D341Med (cell line): ENCODE results near the gene KCNH6.
A peak's percentile ranks its signal among the peaks of the same experiment; 100 is the strongest.

Experiments
- DNase-seq: peaks from one replicate; pipeline ENCODE4 v3.0.0; 2012; ENCODE audit warnings: low spot score

The KCNH6 gene

DNA sequence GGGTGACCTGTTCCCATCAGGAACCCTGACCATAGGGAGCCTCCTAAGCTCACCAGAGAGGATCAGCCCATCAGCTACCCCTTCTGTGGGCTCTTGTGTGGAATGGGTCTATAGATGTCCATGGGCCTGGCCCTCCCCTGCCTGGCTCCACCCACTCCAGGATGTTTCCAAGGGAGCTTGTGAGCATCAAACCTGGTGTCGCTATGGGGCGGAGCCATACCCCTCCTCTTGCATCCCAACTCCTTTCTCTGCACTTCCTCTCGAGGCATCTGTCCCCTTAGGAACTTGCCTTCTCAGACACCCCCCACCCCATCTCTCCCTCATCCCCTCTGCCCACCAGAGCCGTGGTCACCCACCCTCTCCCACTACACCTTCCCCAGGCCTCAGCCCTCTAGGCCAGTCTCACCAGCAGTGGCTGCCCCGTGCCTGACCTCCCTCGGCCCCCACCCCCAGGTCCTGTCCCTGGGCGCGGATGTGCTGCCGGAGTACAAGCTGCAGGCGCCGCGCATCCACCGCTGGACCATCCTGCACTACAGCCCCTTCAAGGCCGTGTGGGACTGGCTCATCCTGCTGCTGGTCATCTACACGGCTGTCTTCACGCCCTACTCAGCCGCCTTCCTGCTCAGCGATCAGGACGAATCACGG lies 10.4 kb downstream of the KCNH6 start:
- DNase-seq = no peak

- no peak for DNase-seq
Measured at GRCh38 chr17:63534078-63534570, 11.0 kb downstream of the KCNH6 start.

DNA sequence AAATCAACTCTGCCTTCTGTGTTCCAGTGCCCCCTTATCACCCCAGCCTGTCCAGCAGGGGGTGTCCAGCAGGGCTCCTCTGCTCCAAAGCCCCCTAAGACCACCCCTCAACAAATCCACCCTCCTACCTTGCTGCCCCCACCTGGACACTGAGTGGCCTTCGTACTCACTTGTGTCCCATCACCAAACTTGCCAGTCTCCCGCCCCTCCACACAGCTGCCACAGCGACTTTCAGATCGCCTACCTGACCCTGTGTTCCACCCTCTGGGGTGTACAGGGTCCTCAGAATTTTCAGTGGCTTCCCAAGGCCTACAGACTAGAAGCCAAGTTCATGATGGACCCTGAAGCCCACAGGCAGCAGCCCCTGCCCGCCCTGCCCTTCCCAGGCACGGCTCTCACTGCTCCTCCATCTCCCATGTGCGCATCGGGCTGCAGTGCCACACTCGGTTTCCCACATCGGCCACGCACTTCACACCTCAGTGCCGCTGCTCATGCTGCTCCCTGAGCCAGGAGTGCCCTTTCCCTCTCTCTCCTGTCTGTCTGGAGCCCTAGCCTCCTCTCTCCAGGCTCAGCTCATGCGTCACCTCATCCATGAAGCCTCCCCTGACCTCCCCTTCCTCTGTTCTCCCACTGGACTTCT lies 11.8 kb downstream of the KCNH6 start:
- DNase-seq = no peak

GRCh38 chr17:63535640-63536039 lies 12.5 kb downstream of the KCNH6 start:
- DNase-seq = no peak

GRCh38 chr17:63537001-63537400 lies 13.8 kb downstream of the KCNH6 start:
- no peak for DNase-seq

DNA sequence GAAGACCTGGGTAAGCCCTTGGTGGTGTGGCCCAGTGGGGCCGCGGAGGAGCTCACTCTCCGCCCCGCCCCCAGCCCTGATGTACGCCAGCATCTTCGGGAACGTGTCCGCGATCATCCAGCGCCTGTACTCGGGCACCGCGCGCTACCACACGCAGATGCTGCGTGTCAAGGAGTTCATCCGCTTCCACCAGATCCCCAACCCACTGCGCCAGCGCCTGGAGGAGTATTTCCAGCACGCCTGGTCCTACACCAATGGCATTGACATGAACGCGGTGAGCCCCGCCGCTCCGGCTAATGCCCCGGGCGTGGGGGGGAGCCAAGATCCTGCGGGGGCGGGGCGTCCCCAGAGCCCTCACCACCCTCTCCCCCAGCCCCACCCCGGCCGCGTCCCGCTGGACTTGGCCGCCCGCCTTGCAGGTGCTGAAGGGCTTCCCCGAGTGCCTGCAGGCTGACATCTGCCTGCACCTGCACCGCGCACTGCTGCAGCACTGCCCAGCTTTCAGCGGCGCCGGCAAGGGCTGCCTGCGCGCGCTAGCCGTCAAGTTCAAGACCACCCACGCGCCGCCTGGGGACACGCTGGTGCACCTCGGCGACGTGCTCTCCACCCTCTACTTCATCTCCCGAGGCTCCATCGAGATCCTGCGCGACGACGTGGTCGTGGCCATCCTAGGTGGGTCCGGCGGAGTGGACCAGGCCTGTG lies 15.0 kb downstream of the KCNH6 start:
- peak; percentile 50 for DNase-seq

DNA sequence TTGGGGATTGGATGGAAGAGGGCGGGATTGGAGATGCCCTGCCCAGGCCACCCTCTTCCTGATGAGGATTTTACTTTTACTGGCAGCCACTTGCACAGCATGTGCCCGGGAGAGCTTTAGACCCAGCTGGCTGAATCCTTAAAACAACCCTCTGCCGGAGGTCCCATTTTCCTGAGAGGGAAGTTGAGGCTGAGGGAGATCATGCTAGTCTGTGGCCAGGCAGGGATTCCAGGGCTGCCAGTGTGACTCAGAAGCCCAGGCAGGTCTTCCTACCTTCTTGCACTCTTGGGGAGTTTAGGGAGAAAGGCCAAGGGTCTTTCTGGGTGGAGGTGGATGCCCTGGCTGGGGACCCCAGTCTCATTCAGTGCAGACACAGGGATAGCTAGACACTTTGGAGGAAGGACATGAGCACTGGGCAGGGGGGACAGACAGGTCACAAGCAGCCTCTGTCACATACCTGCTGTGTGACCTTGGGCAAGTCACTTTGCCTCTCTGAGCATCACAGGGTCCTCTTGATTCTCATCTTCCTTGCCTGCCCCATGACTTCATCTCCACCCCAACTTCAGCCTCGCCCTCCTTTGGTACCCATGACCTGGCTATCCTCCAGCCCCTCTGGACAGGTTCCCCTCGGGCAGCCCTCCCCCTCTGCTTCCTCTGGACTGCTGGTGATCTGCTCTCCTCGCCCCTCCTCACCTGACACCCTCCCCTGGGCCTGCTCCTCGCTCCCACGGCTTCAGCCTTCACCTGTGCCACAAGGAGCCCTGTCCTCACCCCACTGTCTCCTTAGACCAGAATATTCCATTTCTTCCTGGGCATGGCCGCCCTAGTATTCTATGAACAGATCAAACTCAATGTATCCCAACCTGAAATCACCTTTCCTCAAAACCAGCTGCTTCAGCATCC lies 15.8 kb downstream of the KCNH6 start:
- no peak for DNase-seq

- peak; percentile 35 for DNase-seq
Measured at GRCh38 chr17:63540590-63540989, 17.4 kb downstream of the KCNH6 start.

- DNase-seq = no peak
Measured at GRCh38 chr17:63542218-63542545, 19.0 kb downstream of the KCNH6 start.

GRCh38 chr17:63542942-63543821 lies 20.0 kb downstream of the KCNH6 start:
- peak; percentile 40 for DNase-seq

GRCh38 chr17:63543822-63544420 lies 20.8 kb downstream of the KCNH6 start:
- peak; percentile 24 for DNase-seq

GRCh38 chr17:63544467-63545301 lies 21.5 kb downstream of the KCNH6 start:
- DNase-seq = peak; percentile 24

GRCh38 chr17:63546308-63547082 lies 23.3 kb downstream of the KCNH6 start:
- DNase-seq = peak; percentile 26

DNA sequence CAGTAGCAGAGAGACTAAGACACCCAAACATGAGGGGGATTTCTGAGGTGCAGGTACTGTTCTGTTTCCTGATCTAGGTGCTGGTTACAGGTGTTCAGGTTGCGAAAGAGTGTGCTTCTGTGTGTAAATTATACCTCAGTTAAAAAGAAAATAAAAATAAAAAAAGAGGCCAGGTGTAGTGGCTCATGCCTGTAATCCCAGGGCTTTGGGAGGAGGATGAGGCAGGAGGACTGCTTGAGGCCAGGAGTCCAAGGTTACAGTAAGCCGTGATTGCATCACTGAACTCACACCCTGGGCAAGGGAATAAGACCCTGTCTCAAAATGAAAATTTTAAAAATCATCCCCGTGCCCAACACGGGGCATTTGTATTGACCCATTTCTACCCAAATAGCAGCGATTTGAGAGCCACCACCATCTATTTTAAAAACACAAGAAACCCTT lies 23.9 kb downstream of the KCNH6 start:
- DNase-seq = no peak

DNA sequence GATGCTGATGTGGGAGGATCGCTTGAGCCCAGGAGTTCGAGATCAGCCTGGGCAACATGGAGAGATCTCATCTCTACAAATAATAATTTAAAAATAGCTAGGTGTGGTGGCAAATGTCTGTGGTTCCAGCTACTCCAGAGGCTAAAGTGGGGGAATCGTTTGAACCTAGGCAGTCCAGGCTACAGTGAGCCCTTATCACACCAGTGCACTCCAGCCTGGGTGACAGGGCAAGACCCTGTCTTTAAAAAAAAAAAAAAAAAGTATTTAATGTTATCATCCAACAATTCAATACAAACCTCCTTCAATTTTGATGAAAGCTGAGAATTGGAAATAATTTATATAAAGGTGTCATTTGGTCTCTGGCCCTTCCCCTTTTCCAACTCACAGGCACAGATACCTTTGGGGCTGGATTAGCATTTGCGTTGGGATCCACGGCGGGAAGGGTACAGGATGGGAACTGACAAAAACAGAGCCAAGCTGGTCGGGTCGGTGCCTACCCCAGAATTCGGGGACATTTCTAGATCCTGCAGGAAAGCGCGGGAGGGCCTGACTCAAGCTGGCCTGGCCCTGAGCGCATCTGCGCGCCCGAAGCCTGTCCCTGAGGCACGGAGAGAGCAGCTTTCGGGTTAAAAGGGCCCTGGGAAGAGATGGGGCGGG lies 26.3 kb downstream of the KCNH6 start:
- DNase-seq = no peak

DNA sequence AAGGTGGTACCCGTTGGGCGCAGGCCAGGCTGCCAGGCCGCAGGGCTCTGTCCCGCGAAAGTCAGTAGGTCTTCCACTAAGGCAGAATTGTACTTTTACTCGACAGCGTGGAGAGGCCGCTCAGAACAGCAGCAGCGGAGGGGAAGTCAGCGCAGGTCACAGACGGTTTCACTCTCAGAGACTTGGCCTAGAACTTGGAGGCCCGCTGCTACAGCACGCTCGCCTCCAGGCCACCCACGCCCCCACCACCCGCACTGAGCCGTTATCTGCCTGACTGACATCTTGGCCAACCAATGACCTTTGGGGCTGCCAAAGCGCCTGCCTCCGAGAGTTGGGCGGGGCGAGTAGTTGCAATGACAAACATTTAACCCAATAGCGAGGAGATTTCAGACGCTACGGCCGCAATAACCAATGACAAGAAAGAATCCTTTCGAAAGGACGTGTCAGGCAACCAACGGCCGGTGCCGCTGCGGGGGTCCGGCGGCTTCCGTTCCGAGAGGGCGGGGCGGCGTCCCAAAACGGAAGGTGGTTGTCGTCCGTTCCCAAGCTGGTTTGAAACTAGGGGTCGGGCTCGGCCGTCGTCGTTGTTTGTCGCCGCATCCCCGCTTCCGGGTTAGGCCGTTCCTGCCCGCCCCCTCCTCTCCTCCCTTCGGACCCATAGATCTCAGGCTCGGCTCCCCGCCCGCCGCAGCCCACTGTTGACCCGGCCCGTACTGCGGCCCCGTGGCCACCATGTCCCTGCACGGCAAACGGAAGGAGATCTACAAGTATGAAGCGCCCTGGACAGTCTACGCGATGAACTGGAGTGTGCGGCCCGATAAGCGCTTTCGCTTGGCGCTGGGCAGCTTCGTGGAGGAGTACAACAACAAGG lies 27.0 kb downstream of the KCNH6 start, which contains the start of gene DCAF7:
Gene DCAF7 (plus strand): TSS at position 532 of the 871 bp plus-strand sequence. CDS start 201 bp downstream, at position 733.
- DNase-seq = peak; percentile 100
